HCEC 1CT (cell line): ENCODE measurements around the gene DHH.

Experiments
- DNase-seq: peaks from one replicate; pipeline ENCODE4 v3.0.0-alpha.2; 2017

The DHH gene

GRCh38 chr12:49048953-49049352, 45.6 kb downstream of the DHH start:
- DNase-seq: no peak

- no peak for DNase-seq
These were observed 48.3 kb downstream of the DHH start for GRCh38 chr12:49046129-49046895.

- DNase-seq: no peak
These were observed 49.9 kb downstream of the DHH start for GRCh38 chr12:49044660-49045059.

- DNase-seq: peak; percentile 27
These were observed 50.7 kb downstream of the DHH start for GRCh38 chr12:49043856-49044258.

- no peak for DNase-seq
These were observed 51.4 kb downstream of the DHH start for GRCh38 chr12:49043241-49043640.

GRCh38 chr12:49041881-49042484, 52.6 kb downstream of the DHH start:
- no peak for DNase-seq

- no peak for DNase-seq
These were observed 53.3 kb downstream of the DHH start for GRCh38 chr12:49041036-49041880.

GRCh38 chr12:49040364-49040855, 54.2 kb downstream of the DHH start:
- DNase-seq: no peak

- DNase-seq: no peak
These were observed 54.9 kb downstream of the DHH start for GRCh38 chr12:49039421-49040363.

GRCh38 chr12:49038291-49038955, 56.2 kb downstream of the DHH start:
- no peak for DNase-seq

GRCh38 chr12:49037947-49038237, 56.7 kb downstream of the DHH start:
- DNase-seq: no peak

- no peak for DNase-seq
These were observed 57.3 kb downstream of the DHH start for GRCh38 chr12:49037111-49037946.
